Measurements from ENCODE around the gene CCL25. TPM values are rescaled to one million over a fixed set of nuclear protein-coding genes. Genes with fewer than 3 reads are reported as not detected.

CCL25 gene
- total RNA-seq (2014; rRNA removed; shearing (Covaris generic)) (0.52 TPM in 1 of 2 replicates, not detected in the other), polyA plus RNA-seq (2016; fragmentation: Nextera tagmentation; extraction: Ambion mirVana) (0.73 and 0.97 TPM in 2 replicates)
- long read RNA-seq, partial matches to known transcripts = 0 of 1 reads
- long read RNA-seq, other reads (novel, unspliced or antisense) = 1 of 1 reads

- Histone ChIP-seq H3K27ac (ENCODE audit: low read depth) (no peak within 1 kb of the TSS), H3K4me1 (ENCODE audit: insufficient read depth) (peaks cover 8% of the 10 kb centered on the region), H3F3A (replicated peaks; ENCODE audit: low read depth) (0 out of 2 replicates have a peak, but pooled peaks cover 3% of the 10 kb centered on the region), H3K4me3 (no peak within 1 kb of the TSS), H4K20me1 (replicated peaks; ENCODE audit: insufficient read depth) (no peaks in the 10 kb centered on the region), H3K4me2 (peak within 1 kb of the TSS; percentile 55), H3K36me3 (ENCODE audit: insufficient read depth) (no peaks in the 10 kb centered on the region), H3K9me2 (ENCODE audit: insufficient read depth) (no peaks in the 10 kb centered on the region), H2AFZ (peak within 1 kb of the TSS; percentile 87; the same call in 1 of the 2 replicates), H3K79me2 (replicated peaks; ENCODE audit: insufficient read depth) (no peaks in the 10 kb centered on the region), H3K27me3 (ENCODE audit: insufficient read depth) (peaks cover 5% of the 10 kb centered on the region; the same call in 1 of the 2 replicates)
- no peak within 1 kb of the TSS for H3K27ac Mint-ChIP-seq
- H3K9me3 Mint-ChIP-seq = no peaks in the 10 kb centered on the region
- ATAC-seq (no peak), DNase-seq (ENCODE audit: low spot score) (no peak)
- peaks cover 18% of the 10 kb centered on the region for H3K4me1 Mint-ChIP-seq
- H3K4me3 Mint-ChIP-seq = peak within 1 kb of the TSS; percentile 3; the same call in 1 of the 3 replicates
- H3K27me3 Mint-ChIP-seq (ENCODE audit: insufficient read depth, low read depth, poor library complexity) = peaks cover 33% of the 10 kb centered on the region
- no peaks in the 10 kb centered on the region for H3K36me3 Mint-ChIP-seq (ENCODE audit: low read depth)
- TF ChIP-seq EZH2 (IDR thresholded peaks at IDR 0.05; ENCODE audit: low read depth, unreplicated experiment) = no peak
- TF ChIP-seq REST (IDR thresholded peaks at IDR 0.05; ENCODE audit: unreplicated experiment) = no peak
- TF ChIP-seq STAT1 (IDR thresholded peaks at IDR 0.05; ENCODE audit: unreplicated experiment) = no peak
- no peak for TF ChIP-seq ZNF331 (CRISPR knock-in tag; IDR thresholded peaks at IDR 0.05; ENCODE audit: low read depth)
These were observed at the start of gene CCL25 for GRCh38 chr19:8052464-8052859. CCL25 (plus strand) TSS chr19:8052760; CDS start chr19:8053050, 290 bp downstream.

GRCh38 chr19:8004001-8004400 is 48.6 kb upstream of the CCL25 start:
- Histone ChIP-seq H3K4me2 (peak overlapping the region; percentile 99), H3K79me2 (replicated peaks; ENCODE audit: insufficient read depth) (peaks cover 64% of the 10 kb centered on the region), H3K27ac (ENCODE audit: low read depth) (peak overlapping the region; percentile 72), H3K4me1 (ENCODE audit: insufficient read depth) (peaks cover 20% of the 10 kb centered on the region), H3F3A (replicated peaks; ENCODE audit: low read depth) (peaks cover 20% of the 10 kb centered on the region), H3K9me2 (ENCODE audit: insufficient read depth) (no peaks in the 10 kb centered on the region), H4K20me1 (replicated peaks; ENCODE audit: insufficient read depth) (peaks cover 50% of the 10 kb centered on the region), H2AFZ (no peak overlapping the region), H3K4me3 (peak overlapping the region; percentile 90), H3K36me3 (ENCODE audit: insufficient read depth) (no peaks in the 10 kb centered on the region), H3K27me3 (ENCODE audit: insufficient read depth) (no peaks in the 10 kb centered on the region)
- DNase-seq (ENCODE audit: low spot score) = no peak
- Mint-ChIP-seq H3K9me3 (no peaks in the 10 kb centered on the region; the same call in 2 of the 3 replicates), H3K27ac (peak overlapping the region; percentile 94; the same call in 1 of the 2 replicates), H3K27me3 (ENCODE audit: insufficient read depth, low read depth, poor library complexity) (peaks cover 17% of the 10 kb centered on the region), H3K4me3 (peak overlapping the region; percentile 99), H3K36me3 (ENCODE audit: low read depth) (peaks cover 30% of the 10 kb centered on the region), H3K4me1 (peaks cover 35% of the 10 kb centered on the region)
- no peak for ATAC-seq
- no peak for TF ChIP-seq REST (IDR thresholded peaks at IDR 0.05; ENCODE audit: unreplicated experiment)
- TF ChIP-seq CTCF (conservative IDR thresholded peaks at IDR 0.05; ENCODE audit: low read depth in 2 of 2) = no peak
